Measurements from ENCODE around the gene PGA3.
"Not testable (repeated sequence)": the region's sequence is repeated elsewhere in the genome, so short reads cannot be mapped to it uniquely, and the experiment has no call there.

Gene PGA3

GRCh38 chr11:61202950-61203746 is at the start of gene PGA3:
PGA3 (plus strand) TSS chr11:61203515; CDS start chr11:61203565, 50 bp downstream.
- DNase-seq (ENCODE audit: low read depth), result not testable (repeated sequence)

GRCh38 chr11:61153593-61154095 is 49.7 kb upstream of the PGA3 start:
- DNase-seq (ENCODE audit: low read depth), result peak; percentile 45

- no peak for DNase-seq (ENCODE audit: low read depth)
These were observed 48.8 kb upstream of the PGA3 start for GRCh38 chr11:61154528-61154927.

- DNase-seq (ENCODE audit: low read depth), result no peak
These were observed 48.0 kb upstream of the PGA3 start for GRCh38 chr11:61155312-61155711.

GRCh38 chr11:61155741-61156140 is 47.6 kb upstream of the PGA3 start:
- no peak for DNase-seq (ENCODE audit: low read depth)

GRCh38 chr11:61157743-61158142 is 45.6 kb upstream of the PGA3 start:
- DNase-seq (ENCODE audit: low read depth), result no peak

- DNase-seq (ENCODE audit: low read depth), result peak; percentile 68
These were observed 44.5 kb upstream of the PGA3 start for GRCh38 chr11:61158691-61159381.

- DNase-seq (ENCODE audit: low read depth), result peak; percentile 38
These were observed 42.7 kb upstream of the PGA3 start for GRCh38 chr11:61160487-61161189.

- peak; percentile 83 for DNase-seq (ENCODE audit: low read depth)
These were observed 41.9 kb upstream of the PGA3 start, which contains the start of gene VPS37C for GRCh38 chr11:61161190-61162091. VPS37C (minus strand) TSS chr11:61161426; CDS start chr11:61138829, 22,597 bp downstream.

- peak; percentile 62 for DNase-seq (ENCODE audit: low read depth)
These were observed 41.0 kb upstream of the PGA3 start for GRCh38 chr11:61162092-61162941.

- DNase-seq (ENCODE audit: low read depth), result no peak
These were observed 40.3 kb upstream of the PGA3 start for GRCh38 chr11:61163021-61163420.

- no peak for DNase-seq (ENCODE audit: low read depth)
These were observed 39.4 kb upstream of the PGA3 start for GRCh38 chr11:61163714-61164605.

GRCh38 chr11:61164606-61165424 is 38.5 kb upstream of the PGA3 start:
- no peak for DNase-seq (ENCODE audit: low read depth)

- not testable (repeated sequence) for DNase-seq (ENCODE audit: low read depth)
These were observed 37.5 kb upstream of the PGA3 start for GRCh38 chr11:61165785-61166184.

GRCh38 chr11:61166331-61166730 is 37.0 kb upstream of the PGA3 start:
- DNase-seq (ENCODE audit: low read depth), result not testable (repeated sequence)

- no peak for DNase-seq (ENCODE audit: low read depth)
These were observed 35.1 kb upstream of the PGA3 start for GRCh38 chr11:61168042-61168688.

- no peak for DNase-seq (ENCODE audit: low read depth)
These were observed 34.5 kb upstream of the PGA3 start for GRCh38 chr11:61168800-61169199.

GRCh38 chr11:61170566-61170965 is 32.7 kb upstream of the PGA3 start:
- DNase-seq (ENCODE audit: low read depth), result no peak
